ENCODE measurements around the gene FGGY.
A peak's percentile ranks its signal among the peaks of the same experiment; 100 is the strongest.

The FGGY gene

DNA sequence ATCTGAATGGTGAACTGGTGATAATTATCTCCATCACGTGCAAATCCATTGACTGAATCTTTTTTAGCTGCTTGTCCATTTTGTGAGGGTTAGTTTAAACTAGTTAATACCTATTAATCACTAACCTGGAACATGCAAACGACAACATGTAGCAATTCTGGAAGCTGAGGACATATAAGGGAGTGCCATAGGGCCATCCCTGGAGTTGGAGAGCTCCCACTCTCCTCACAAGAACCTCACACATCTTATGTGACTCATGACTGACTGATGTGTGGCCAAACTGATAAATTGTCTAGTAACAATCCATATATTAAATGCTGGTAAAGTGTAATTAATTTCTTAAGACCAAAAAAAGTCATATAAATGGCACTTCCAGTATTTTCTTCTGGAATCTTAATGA, 454.9 kb downstream of the FGGY start:
- no peak for DNase-seq

DNA sequence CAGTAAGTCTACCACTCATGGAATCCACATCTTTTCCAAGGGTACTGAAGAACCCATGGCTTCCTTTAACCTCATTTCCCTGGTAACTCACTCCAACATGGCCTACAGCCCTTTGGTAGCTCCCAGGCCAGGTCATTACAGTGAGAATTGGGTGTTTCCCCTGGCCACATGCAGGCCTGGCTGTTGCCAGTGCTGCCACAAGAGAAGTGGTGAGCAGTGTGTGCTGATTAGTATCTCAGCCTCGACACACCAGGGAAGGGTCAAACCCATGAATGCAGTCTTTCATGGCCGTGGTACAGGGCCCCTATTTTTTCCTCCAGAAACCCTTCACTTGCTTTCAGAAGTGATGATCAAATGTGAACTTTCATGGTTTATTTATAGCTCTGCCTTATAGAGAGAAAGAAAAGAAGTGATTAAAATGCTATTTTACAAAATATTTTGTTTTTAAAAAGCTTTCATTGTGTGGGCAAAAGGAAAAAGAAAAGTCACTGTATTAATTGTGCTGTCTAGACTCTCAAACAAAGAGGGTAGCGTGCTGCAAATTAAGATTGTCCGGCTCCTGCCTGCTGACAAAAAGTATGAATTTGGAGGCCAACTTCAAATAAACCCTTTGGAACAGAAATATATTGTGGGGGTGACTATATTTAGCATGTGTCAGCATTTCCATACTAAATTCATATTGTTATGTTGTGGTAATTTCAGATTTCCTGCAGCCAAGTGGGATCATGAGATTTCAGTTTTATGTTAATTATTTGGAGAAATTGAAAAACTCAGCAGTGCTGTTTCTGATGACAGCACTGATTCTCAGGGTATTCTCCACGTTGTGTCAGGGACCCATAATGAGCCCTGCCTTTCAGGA, 455.9 kb downstream of the FGGY start:
- no peak for DNase-seq

DNA sequence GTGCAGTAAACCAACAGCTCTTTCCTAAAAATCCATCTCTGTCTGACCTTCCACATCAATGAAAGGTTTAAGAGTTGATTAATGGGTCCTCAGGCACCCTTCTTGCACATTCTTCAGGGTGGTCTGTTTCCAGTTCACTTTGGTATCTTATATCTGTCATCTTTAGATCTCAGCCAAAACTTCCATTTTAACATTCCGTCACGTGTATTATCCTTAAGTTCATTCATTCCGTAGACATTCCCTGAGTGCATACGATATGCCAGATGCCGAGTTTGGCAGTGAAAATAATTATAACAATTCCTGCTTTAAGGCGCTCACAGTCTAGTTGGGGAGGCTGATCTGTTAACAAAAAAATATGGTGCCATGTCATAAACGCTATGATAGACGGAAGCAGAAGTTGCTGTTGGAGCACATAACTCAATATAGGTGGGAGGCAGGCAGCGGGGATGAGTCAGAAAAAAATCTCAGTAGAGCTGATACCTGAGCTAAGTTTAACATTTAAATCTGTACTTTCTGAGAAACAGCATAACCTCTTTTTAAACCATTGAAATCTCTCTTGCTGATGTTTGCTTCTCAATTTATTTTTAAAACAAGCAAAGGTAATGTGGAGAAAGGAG, 458.3 kb downstream of the FGGY start:
- no peak for DNase-seq

DNA sequence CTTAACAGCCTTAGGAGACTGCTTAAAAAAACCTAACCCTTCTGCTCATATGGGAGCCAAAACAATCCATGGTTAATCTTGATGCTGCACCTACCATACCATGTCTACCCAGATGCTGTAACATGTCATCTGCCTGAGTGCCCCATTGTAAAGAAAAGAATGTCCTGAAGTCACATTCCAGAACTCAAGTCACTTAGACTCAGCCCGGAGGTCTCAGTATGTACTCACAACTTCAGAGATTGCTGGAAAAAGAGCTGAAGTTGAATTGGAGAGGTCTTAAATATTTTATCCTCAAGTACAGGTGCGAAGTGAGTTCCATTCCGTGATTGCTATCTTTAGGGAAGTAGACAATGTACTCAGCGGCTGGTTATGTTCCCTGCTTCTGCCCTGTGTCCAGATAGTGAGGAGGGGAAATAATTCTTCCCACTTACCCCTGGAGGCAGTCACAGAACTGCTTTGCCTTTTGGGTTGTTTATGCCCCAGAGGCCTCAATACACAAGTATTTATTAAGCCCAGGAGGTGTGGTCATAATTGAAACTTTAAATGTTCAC, 460.4 kb downstream of the FGGY start:
- DNase-seq, result no peak

DNA sequence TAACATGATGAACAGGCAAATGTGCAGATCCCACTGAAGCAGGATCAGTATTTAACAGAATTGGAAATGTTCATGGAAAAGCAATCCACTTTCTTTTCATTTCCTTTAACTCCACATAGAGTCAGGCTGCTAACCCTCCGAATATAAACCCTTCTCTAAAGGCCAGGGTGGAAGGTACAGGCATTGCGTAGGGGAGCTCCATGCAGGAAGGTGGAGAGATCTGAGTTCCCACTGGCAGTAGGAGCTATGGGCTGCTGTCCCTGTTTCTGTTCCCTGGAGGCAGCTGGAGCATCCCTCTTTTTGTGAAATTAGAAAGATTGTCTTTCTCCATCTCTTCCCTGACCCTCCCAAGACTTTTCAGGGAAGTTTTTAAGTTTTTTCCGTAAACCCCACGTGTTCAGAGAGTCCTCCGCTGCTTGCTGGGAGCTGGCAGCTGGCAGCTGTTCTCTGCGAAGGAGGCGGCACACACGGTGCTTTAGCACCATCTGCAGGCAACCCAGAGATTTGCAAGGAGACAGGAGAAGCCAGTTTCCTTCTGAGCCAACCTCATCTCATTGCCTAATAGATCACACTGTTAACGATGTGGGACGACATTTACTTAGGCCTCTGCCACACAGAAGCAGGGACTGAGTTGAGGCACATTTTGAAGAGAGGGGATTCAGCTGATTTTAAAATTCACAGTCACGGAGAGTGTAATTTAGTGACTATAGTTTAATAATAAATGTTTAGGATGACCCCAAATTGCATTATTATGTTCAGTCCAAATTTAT, 462.4 kb downstream of the FGGY start:
- peak; percentile 77 for DNase-seq

DNA sequence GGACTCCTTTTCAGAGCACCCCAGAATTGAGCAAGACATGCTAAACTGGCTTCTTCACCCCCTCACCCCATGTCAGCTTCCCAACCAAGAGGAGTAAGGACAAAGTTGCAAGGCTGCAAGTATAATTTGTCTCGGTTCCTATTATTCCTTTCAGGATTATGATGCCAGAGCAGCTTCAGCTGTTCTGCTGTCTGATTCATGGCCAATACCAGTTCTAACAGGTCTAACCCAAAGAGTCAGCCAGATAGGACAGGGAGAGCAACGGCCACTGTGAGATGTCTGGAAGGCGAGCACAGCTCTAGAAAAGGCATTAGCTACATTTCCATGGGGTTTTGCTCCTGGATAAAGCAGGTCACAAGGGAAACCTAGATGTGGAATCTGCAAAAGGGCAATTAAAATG, 464.5 kb downstream of the FGGY start:
- no peak for DNase-seq

DNA sequence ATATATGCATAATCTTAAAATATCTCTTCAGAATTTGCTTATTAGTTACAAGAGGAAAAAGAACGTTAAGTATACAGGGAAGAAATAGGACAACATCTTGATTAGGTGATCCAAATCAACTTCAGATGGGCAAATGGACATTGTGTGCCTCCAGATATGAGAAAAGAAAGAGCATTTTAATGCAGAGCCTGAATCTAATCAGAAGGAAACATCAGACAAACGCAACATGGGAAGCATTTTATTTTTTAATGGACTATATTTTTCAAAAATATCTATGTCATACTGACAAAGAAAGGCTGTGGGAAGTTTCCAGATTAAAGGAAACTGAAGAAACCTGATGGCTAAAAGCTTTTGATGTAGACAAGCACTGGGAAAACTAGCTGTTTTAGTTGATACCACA, 466.5 kb downstream of the FGGY start:
- no peak for DNase-seq

DNA sequence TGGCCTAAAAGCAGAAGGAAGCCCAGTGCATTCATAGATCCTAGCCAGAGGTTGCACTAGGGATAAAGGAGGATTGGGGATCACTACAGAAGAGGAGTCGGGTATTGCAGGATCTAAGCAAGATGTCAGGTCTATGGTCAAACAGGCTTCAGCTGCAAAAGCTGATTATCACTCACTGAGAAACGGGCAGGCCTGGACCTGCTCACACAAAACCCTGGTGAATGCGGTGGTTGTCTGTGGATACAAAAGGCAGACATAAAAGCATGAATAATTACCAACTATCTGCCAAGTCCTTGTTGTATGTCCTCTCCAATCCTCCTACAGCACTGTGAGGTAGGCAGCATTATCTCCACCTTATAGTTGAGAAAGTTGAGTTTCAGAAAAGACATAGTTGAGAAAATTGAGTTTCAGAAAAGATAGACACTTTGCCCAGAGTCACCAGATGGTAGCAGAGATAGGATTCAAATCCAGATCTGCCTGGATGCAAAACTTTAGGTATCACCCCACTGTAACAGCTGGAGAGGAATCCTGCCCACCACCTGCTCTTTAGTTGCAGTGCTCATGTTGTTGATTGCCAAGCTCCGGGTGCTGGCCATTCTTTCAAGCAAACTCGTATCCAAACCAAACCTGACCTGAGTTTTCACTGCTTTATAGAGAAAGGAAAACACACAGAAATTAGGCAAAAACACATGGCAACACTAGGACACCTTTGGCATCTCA, 468.3 kb downstream of the FGGY start:
- no peak for DNase-seq

DNA sequence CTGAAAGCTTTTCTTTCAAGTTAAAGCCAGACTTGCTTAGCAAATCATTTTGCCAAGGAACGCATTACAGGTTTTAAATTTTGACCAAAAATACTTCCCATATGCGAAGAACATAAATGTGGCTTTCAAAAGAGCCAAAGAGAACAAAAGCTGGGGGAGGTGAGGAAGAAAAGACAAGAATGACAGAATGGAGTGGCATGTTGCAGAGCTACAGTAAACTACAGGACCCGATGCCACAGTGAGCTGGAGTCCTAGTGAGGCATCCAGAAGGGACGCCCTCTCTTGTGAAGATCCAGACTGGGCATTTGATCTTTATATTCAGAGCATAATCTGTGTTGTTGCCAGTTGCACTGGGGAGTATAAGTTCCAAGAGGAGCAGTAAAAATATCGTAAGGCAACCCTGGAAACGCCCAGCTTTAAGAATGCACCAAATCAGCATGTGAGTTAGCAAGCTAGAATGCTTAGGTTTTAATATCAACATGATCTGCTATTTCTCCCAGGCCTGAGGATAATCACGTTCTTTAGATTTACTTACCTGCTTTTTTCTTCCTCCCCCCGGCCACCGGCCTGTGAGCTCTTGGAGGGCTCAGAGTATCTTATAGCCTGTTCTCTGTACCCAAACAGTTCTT, 469.4 kb downstream of the FGGY start:
- DNase-seq, result no peak

DNA sequence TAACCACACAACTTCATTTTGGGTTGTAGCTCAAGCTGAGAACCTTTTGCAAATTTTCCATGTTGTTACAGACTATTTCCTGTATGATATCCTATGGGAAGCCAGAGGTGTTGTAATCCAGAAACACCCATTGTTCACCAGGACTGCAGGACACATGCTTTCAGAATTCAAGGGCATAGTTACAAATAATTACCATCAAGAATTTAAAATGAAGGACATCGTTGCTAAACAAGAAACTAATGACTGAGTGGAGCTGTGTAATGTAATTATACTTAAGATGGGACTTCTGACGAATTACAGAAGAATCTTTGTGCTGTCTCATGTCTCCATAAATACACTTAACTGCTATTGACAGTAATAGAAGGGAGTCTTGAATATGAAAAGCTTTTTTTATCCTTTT, 470.2 kb downstream of the FGGY start:
- no peak for DNase-seq

DNA sequence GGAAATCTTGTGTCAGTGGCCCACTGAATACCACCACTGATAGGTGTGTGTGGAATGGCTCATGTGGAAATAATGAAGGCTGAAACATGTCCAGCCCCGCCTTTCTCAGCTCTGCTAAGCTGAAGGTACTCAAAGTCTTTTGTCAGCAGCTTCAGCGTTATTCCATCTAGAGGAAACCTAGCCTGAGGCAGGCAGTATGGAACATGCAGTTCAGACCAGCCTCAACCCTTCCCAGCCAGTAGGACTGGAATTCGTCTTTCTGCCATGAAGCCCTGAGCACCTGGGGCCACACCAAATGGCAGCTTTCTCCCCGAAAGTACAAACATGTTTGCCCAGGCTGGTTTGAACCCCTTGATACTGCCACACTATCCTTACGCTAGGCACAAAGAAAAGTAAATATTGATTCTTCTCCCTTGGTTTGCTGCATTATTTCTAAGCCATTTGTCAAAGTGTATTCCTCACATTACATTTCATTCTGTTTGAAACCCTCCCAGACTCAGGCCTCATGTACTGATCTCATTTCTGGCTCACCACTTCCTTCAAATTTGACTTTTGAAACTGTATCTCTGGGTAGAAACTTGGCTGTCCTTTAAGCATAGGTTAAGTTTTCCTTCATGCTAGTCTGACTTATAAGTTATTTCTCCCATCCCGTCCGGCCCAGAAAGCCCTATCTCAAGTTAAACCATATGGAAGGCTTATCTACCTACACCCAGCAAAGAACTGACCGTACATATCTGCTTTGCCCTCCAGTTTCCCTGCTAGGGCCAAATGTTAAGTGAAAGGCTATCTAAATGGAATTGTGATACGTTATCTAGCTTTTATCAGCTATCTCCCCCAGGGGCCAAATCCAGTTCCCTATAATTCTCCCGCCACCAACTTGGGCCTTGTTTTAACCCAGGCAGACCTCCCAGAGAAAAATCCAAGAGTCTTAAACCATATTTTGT, 472.2 kb downstream of the FGGY start:
- no peak for DNase-seq

DNA sequence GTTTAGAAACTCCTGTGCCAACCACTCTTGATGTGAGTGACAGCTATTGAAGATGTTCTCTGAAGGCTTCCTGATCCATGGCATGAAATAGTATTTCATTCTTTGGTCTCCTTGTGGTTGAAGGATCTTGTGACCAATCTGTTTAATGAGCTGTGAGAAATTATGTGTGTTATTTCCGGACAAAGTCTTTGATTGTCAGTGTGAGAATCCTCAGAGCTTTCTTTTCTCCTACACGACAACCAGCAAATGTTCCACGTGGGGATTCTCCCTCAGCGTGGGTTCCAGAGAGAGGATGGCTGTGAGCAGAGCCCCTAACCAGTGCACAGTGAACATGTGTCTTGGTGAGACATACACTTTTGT, 472.8 kb downstream of the FGGY start:
- DNase-seq, result no peak

DNA sequence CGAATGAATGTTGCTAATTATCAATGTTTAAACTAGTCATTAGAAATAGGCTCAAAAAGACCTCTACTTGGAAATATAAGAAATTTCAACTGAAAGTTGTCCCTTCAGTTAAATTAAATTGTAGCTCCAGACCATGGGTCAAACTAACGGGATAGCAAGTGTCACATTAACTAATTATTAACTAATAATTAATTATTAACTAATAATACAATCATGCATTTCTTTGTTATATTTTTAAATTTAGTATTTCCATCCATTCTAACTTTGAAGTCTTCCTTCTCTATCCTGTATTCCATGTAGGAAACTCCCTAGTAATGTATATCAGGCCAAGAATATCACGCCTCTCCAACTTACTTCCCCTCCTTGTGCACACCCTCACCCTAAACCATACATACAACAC, 474.5 kb downstream of the FGGY start:
- no peak for DNase-seq

DNA sequence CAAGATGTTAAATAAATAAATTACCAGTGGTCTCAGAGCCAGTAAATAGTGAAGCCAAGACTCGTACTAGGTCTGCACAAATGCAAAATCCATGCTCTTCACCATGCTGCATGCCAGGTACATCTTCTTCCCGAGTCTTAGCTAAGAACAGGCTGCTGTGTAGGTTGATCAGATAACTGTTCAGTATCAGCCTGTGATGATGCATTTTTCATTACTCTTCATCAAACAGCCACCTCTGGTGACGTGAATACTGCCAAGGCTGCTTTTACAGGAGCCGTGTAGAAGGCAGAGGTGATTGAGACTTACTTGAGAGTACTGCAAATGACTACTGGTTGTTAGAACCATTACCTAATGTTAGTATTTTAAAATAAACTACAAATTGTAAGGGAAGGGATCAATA, 478.6 kb downstream of the FGGY start:
- no peak for DNase-seq

DNA sequence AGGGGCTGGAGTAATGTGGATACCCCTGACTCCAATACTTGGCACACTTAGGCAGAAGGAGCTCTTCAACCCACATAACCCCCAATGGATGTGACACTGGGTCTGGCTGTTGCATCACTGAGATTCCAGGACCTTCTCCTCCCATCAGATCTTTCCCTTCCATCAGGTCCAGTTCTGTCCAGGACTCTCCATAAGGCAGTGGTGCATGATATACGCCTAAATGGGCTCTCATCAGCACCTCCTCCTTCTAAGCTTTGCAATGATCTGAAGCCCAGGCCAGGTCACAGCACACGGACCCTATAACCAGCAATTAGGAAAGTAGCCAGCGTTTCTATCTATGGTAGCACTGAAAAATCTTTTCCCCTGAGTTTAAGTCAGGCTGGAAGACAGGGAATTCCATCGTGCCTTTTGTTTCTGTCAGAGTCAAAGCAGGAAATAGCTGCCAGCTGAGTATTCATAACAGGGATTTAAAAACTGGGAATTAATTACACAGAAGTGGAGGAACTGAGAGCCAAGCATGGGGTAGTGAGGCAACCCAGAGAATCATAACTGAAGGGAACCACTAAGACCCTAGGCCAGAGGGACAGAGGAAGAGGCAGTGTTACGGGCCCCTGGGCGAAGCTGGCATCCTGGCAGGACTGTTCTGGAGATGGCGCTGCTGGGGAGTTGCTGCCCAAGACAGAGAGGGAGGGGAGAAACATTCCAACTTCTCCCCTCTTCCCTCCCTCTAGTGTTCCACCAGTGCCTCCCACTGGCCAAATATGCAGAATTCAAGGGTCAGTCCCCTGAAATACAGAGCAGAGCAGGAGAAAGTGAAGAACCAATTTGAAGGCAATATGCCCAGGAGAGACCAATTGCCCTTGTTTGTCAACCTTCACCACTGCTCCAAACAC, 480.3 kb downstream of the FGGY start:
- DNase-seq, result no peak

DNA sequence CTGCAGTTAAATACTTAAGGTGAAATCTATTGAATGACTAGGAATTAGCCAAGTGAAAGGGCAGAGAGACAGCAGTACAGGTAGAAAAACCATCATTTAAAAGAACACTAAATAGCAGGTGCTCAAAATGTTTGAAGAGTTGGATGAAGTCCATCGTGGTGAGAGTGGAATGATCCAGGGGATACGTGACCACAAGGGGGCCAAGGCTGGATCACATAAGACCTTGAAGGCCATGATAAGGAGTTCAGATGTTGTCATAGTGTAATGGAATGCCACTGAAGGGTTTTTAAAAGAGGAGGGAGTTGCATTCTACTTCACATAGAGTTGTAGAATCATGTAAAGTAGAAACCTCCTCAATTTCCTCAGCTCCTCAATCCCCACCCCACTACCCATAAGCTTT, 483.1 kb downstream of the FGGY start:
- DNase-seq, result no peak

DNA sequence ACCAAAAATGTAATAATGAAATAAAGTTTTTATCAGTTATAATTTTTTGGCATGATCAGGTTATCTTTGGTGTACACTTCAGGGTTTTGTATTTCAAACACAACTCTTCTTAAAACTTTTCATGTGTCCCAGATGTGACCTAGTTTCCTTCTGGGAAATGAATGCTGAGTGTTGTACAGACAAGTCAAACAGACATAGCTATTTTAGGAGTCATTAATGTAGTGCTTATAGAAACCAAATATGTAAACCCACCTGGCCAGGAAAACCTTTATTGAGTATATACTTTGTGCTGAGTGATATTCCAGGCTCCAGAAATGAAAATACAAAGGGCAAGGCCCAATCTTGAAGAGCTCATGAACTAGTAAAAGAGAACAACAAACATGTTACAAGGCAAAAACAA, 491.9 kb downstream of the FGGY start:
- no peak for DNase-seq

DNA sequence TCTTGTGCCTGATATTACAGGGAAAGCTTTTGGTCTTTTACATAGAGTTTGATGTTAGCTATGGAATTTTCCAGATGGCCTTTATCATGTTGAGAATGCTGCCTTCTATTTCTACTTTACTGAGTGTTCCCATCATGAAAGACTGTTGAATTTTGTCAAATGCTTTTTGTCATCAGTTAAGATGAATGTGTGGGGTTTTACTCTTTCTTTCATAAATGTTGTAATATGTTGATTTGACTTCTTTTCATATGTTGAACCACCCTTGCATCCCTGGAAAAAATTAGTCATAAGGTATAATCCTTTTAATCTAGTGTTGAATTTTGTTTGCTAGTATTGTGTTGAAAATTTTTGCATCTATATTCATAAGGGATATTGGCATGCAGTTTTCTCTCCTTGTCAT, 501.7 kb downstream of the FGGY start:
- no peak for DNase-seq

DNA sequence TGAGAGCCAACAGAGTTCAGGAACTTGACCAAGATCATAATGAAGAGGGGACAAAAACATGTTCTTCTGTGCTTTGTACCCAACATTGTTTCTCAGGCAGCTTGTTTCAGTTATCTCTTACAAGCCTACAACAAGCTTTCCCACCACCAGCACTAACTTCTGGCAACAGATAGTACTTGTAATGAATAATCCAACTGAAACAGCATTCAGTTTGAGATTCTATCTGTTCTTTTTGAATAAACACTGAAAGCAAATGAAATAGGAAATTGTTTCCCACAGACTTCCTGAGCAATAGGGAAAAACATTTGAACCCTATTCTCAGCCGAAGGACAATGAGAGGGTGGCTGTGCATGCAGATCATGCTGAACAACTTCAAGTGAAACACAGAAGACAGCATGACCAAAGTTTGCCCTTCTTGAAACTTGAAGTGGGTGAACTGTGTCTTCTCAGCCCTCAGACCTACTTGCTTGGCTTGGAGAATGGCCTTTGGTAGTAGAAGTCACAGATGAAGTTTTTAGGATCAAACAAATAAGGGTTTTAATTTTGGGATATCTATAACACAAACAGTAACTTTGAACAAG, 506.7 kb downstream of the FGGY start:
- no peak for DNase-seq

DNA sequence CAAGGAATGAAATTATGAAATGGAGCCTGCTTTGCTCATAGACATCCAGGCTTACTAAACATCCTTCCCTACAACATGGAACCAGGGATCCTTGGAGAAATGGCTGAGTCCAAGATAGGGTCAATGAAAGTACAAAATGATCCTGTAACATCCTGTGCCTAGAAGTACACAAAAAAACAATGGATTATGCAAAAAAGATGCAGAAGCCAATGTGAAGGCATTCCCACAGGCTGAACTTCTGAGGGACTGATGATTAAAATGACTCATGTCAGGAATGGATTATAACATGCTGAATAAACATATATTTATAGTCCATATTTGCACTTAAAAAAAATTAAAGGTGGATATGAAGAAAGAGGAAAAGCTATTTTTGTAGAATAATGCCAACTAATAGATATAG, 507.4 kb downstream of the FGGY start:
- no peak for DNase-seq
